ENCODE results near the gene KCNJ10. TPM values are rescaled to one million over a fixed set of nuclear protein-coding genes. Genes with fewer than 3 reads are reported as not detected.

Gene KCNJ10
- total RNA-seq, 1 experiment from 2014 or later: 1.4 TPM

DNA sequence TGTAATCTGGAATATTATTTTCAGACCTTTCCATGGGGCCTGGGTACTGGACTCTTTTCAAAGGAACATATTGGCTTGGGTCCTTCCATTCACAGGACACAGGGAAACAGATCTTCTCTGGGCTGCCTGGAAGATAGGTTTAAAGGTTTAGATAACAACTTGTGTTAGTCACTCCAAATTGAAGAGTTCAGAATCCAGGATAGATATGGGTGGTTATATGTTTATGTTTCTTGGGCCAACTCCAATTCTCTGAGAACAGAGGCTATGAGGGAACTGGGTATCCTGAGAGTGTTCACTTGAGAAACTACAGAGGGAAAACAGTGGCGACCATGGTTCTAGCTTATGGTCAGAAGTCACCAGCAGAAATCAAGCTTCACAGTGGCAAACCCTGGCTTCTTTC, 29.5 kb downstream of the KCNJ10 start (continued):
- TF ChIP-seq, protein P1, sequence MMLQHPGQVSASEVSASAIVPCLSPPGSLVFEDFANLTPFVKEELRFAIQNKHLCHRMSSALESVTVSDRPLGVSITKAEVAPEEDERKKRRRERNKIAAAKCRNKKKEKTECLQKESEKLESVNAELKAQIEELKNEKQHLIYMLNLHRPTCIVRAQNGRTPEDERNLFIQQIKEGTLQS (CRISPR knock-in tag; conservative IDR thresholded peaks at IDR 0.05): no peak
- TF ChIP-seq ZNF138 (CRISPR knock-in tag; conservative IDR thresholded peaks at IDR 0.05) (no peak), NR1H2 (CRISPR knock-in tag; IDR thresholded peaks at IDR 0.05) (no peak), TCF7 (CRISPR knock-in tag; IDR thresholded peaks at IDR 0.05; ENCODE audit: low read depth) (no peak), EMX1 (CRISPR knock-in tag; IDR thresholded peaks at IDR 0.05) (no peak)

DNA sequence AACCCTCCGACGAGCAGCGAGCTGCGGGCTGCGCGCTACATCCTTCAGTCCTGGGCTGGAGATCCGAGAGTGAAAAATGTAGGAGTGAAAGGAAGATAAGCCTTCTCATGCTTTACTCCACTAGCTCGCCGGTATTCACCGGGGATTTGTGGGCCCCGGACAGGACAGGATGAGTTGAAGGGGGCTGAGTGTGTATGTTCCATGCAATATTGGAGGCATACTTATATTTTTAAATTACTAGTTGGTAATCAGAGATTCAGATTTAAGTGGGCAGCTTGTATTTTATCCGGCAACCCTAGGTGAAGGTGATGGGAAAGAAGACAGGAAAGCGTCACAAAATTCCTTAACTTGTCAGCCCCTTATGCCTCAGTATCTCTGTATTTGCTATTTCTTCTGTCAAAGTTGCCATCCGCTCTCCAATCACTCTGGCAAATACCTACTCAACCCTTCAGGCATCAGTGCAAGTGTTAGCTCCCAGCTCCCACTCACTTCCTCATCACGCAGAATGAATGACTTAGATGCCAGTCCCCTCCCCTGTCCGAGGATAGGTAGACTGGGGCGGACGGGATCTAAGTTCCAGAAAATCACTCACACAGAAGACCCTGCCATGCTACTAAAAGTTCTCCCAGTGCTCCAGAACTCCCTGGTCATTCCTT, 37.7 kb downstream of the KCNJ10 start:
- DNase-seq (ENCODE audit: low spot score) (no peak), ATAC-seq (no peak)
- POLR2A ChIA-PET: interaction anchor here (0.5 to 1.1 kb wide), 4 partner anchors 9 to 368 kb away, joined by 3 to 4 read pairs (median 4); partner anchors contain the start of gene VANGL2
- H3K4me1 Mint-ChIP-seq: peaks cover 17% of the 10 kb centered on the region
- no peaks in the 10 kb centered on the region for H3K9me3 Mint-ChIP-seq
- CTCF ChIA-PET: interaction anchor here (0.8 to 5.8 kb wide), 8 partner anchors 9 to 252 kb away, joined by 3 to 35 read pairs (median 15); partner anchors contain the start of gene DUSP23
- no peaks in the 10 kb centered on the region for H3K36me3 Mint-ChIP-seq
- TF ChIP-seq, protein P2, sequence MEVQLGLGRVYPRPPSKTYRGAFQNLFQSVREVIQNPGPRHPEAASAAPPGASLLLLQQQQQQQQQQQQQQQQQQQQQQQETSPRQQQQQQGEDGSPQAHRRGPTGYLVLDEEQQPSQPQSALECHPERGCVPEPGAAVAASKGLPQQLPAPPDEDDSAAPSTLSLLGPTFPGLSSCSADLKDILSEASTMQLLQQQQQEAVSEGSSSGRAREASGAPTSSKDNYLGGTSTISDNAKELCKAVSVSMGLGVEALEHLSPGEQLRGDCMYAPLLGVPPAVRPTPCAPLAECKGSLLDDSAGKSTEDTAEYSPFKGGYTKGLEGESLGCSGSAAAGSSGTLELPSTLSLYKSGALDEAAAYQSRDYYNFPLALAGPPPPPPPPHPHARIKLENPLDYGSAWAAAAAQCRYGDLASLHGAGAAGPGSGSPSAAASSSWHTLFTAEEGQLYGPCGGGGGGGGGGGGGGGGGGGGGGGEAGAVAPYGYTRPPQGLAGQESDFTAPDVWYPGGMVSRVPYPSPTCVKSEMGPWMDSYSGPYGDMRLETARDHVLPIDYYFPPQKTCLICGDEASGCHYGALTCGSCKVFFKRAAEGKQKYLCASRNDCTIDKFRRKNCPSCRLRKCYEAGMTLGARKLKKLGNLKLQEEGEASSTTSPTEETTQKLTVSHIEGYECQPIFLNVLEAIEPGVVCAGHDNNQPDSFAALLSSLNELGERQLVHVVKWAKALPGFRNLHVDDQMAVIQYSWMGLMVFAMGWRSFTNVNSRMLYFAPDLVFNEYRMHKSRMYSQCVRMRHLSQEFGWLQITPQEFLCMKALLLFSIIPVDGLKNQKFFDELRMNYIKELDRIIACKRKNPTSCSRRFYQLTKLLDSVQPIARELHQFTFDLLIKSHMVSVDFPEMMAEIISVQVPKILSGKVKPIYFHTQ (CRISPR knock-in tag; IDR thresholded peaks at IDR 0.05): no peak
- TF ChIP-seq, protein P3, sequence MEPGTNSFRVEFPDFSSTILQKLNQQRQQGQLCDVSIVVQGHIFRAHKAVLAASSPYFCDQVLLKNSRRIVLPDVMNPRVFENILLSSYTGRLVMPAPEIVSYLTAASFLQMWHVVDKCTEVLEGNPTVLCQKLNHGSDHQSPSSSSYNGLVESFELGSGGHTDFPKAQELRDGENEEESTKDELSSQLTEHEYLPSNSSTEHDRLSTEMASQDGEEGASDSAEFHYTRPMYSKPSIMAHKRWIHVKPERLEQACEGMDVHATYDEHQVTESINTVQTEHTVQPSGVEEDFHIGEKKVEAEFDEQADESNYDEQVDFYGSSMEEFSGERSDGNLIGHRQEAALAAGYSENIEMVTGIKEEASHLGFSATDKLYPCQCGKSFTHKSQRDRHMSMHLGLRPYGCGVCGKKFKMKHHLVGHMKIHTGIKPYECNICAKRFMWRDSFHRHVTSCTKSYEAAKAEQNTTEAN (CRISPR knock-in tag; IDR thresholded peaks at IDR 0.05): no peak
- TF ChIP-seq HMGA2 (CRISPR knock-in tag; IDR thresholded peaks at IDR 0.05): no peak
- TF ChIP-seq, protein P4, sequence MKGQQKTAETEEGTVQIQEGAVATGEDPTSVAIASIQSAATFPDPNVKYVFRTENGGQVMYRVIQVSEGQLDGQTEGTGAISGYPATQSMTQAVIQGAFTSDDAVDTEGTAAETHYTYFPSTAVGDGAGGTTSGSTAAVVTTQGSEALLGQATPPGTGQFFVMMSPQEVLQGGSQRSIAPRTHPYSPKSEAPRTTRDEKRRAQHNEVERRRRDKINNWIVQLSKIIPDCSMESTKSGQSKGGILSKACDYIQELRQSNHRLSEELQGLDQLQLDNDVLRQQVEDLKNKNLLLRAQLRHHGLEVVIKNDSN (CRISPR knock-in tag; IDR thresholded peaks at IDR 0.05): no peak
- TF ChIP-seq, protein P5, sequence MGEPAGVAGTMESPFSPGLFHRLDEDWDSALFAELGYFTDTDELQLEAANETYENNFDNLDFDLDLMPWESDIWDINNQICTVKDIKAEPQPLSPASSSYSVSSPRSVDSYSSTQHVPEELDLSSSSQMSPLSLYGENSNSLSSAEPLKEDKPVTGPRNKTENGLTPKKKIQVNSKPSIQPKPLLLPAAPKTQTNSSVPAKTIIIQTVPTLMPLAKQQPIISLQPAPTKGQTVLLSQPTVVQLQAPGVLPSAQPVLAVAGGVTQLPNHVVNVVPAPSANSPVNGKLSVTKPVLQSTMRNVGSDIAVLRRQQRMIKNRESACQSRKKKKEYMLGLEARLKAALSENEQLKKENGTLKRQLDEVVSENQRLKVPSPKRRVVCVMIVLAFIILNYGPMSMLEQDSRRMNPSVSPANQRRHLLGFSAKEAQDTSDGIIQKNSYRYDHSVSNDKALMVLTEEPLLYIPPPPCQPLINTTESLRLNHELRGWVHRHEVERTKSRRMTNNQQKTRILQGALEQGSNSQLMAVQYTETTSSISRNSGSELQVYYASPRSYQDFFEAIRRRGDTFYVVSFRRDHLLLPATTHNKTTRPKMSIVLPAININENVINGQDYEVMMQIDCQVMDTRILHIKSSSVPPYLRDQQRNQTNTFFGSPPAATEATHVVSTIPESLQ (CRISPR knock-in tag; IDR thresholded peaks at IDR 0.05): no peak
- TF ChIP-seq, protein P6, sequence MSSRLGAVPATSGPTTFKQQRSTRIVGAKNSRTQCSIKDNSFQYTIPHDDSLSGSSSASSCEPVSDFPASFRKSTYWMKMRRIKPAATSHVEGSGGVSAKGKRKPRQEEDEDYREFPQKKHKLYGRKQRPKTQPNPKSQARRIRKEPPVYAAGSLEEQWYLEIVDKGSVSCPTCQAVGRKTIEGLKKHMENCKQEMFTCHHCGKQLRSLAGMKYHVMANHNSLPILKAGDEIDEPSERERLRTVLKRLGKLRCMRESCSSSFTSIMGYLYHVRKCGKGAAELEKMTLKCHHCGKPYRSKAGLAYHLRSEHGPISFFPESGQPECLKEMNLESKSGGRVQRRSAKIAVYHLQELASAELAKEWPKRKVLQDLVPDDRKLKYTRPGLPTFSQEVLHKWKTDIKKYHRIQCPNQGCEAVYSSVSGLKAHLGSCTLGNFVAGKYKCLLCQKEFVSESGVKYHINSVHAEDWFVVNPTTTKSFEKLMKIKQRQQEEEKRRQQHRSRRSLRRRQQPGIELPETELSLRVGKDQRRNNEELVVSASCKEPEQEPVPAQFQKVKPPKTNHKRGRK (CRISPR knock-in tag; IDR thresholded peaks at IDR 0.05; ENCODE audit: borderline replicate concordance): no peak
- no peak for TF ChIP-seq ETV6 (CRISPR knock-in tag; IDR thresholded peaks at IDR 0.05)
- TF ChIP-seq ZNF416 (CRISPR knock-in tag; IDR thresholded peaks at IDR 0.05): no peak
- TF ChIP-seq, protein P7, sequence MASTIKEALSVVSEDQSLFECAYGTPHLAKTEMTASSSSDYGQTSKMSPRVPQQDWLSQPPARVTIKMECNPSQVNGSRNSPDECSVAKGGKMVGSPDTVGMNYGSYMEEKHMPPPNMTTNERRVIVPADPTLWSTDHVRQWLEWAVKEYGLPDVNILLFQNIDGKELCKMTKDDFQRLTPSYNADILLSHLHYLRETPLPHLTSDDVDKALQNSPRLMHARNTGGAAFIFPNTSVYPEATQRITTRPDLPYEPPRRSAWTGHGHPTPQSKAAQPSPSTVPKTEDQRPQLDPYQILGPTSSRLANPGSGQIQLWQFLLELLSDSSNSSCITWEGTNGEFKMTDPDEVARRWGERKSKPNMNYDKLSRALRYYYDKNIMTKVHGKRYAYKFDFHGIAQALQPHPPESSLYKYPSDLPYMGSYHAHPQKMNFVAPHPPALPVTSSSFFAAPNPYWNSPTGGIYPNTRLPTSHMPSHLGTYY (CRISPR knock-in tag; IDR thresholded peaks at IDR 0.05): no peak
- TF ChIP-seq ATF1 (CRISPR knock-in tag; IDR thresholded peaks at IDR 0.05): no peak
- TF ChIP-seq CREM (CRISPR knock-in tag; IDR thresholded peaks at IDR 0.05): no peak
- TF ChIP-seq ZNF219 (CRISPR knock-in tag; IDR thresholded peaks at IDR 0.05; ENCODE audit: borderline replicate concordance): no peak
- TF ChIP-seq, protein P8, sequence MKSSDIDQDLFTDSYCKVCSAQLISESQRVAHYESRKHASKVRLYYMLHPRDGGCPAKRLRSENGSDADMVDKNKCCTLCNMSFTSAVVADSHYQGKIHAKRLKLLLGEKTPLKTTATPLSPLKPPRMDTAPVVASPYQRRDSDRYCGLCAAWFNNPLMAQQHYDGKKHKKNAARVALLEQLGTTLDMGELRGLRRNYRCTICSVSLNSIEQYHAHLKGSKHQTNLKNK (CRISPR knock-in tag; IDR thresholded peaks at IDR 0.05): no peak
- no peak for TF ChIP-seq ELF4 (CRISPR knock-in tag; IDR thresholded peaks at IDR 0.05; ENCODE audit: low read depth)
- TF ChIP-seq, protein P9, sequence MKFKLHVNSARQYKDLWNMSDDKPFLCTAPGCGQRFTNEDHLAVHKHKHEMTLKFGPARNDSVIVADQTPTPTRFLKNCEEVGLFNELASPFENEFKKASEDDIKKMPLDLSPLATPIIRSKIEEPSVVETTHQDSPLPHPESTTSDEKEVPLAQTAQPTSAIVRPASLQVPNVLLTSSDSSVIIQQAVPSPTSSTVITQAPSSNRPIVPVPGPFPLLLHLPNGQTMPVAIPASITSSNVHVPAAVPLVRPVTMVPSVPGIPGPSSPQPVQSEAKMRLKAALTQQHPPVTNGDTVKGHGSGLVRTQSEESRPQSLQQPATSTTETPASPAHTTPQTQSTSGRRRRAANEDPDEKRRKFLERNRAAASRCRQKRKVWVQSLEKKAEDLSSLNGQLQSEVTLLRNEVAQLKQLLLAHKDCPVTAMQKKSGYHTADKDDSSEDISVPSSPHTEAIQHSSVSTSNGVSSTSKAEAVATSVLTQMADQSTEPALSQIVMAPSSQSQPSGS (CRISPR knock-in tag; IDR thresholded peaks at IDR 0.05; ENCODE audit: borderline replicate concordance, low read depth): no peak
- TF ChIP-seq FOXP1 (CRISPR knock-in tag; IDR thresholded peaks at IDR 0.05; ENCODE audit: borderline replicate concordance): no peak
- no peak for TF ChIP-seq GABPB1 (CRISPR knock-in tag; IDR thresholded peaks at IDR 0.05)
- peak overlapping the region; percentile 91 for H3K4me3 Mint-ChIP-seq
- peaks cover 12% of the 10 kb centered on the region; the same call in 1 of the 2 replicates for H3K27me3 Mint-ChIP-seq (ENCODE audit: low read depth)
- H3K27ac Mint-ChIP-seq: peak overlapping the region; percentile 97; the same call in 1 of the 2 replicates

Measured in WTC11 (cell line).